PC-9 (cell line): ENCODE data around the gene UBXN6. TPM values are rescaled to one million over a fixed set of nuclear protein-coding genes. Genes with fewer than 3 reads are reported as not detected.

Source experiments
- BruUV-seq: library from RNA; stranded (reverse); fragments of 400-500 nt; replicated peaks from 2 replicates; lab custom pipeline; 2021; lab: Mats Ljungman, UMichigan
- CTCF ChIA-PET: fragments of 300-600 bp; sonication (Branson Sonifier 250); formaldehyde crosslinking; loops from one replicate; lab custom pipeline; 2022; ENCODE audit warnings: antibody characterized with exemption; lab: Charles Lee
- POLR2A ChIA-PET: fragments of 300-600 bp; sonication (Branson Sonifier 250); formaldehyde crosslinking; loops from one replicate; lab custom pipeline; 2022; ENCODE audit warnings: antibody characterized with exemption; ENCODE audit not compliant: unreplicated experiment; lab: Charles Lee
- DNase-seq, 2 experiments: peaks; one replicate each; pipeline versions ENCODE4 v3.0.0 to v3.0.0-alpha.2; 2015 to 2022; ENCODE audit warnings: mixed read lengths in 1 of 2
- H2AFZ ChIP-seq: fragments of 200-600 bp; sonication (generic); 2 replicates; pipeline ENCODE4 v1.8.1; 2017; ENCODE audit warnings: antibody characterized with exemption
- H3F3A ChIP-seq: fragments of 200-600 bp; sonication (generic); 2 replicates; pipeline ENCODE4 v1.8.1; 2017; ENCODE audit warnings: antibody characterized with exemption, mild to moderate bottlenecking, low read depth; ENCODE audit not compliant: insufficient read depth
- H3K27ac ChIP-seq: fragments of 200-600 bp; sonication (generic); 2 replicates; pipeline ENCODE4 v1.6.1; 2016; ENCODE audit warnings: mixed run types
- H3K27me3 ChIP-seq: fragments of 200-600 bp; sonication (generic); 2 replicates; pipeline ENCODE4 v1.6.1; 2016; ENCODE audit warnings: low read depth, mixed run types; ENCODE audit not compliant: insufficient read depth
- H3K36me3 ChIP-seq: fragments of 200-600 bp; sonication (generic); 2 replicates; pipeline ENCODE4 v1.6.1; 2016; ENCODE audit warnings: low read depth, mixed run types
- H3K4me1 ChIP-seq: fragments of 200-600 bp; sonication (generic); replicated peaks from 2 replicates; pipeline ENCODE4 v1.6.1; 2016; ENCODE audit warnings: mixed run types; ENCODE audit not compliant: insufficient read depth
- H3K4me2 ChIP-seq: fragments of 200-600 bp; sonication (generic); 2 replicates; pipeline ENCODE4 v1.6.1; 2017; ENCODE audit warnings: mixed run types
- H3K4me3 ChIP-seq: fragments of 200-600 bp; sonication (generic); 2 replicates; pipeline ENCODE4 v1.6.1; 2016; ENCODE audit warnings: mixed run types
- H3K79me2 ChIP-seq: fragments of 200-600 bp; sonication (generic); 2 replicates; pipeline ENCODE4 v1.6.1; 2017; ENCODE audit warnings: low read depth, mixed run types
- H3K9me2 ChIP-seq: fragments of 200-600 bp; sonication (generic); 2 replicates; pipeline ENCODE4 v1.8.1; 2017; ENCODE audit warnings: mild to moderate bottlenecking; ENCODE audit not compliant: insufficient read depth
- H3K9me3 ChIP-seq: fragments of 200-600 bp; sonication (generic); 2 replicates; pipeline ENCODE4 v1.8.1; 2016; ENCODE audit warnings: low read depth; ENCODE audit not compliant: insufficient read depth
- H4K20me1 ChIP-seq: fragments of 200-600 bp; sonication (generic); 2 replicates; pipeline ENCODE4 v1.8.1; 2017; ENCODE audit not compliant: insufficient read depth
- EZH2 ChIP-seq: fragments of 200-600 bp; sonication (generic); IDR thresholded peaks from 2 replicates; pipeline ENCODE4 v1.8.0; 2017; ENCODE audit warnings: antibody characterized with exemption, low read depth
- intact Hi-C: fragments of 100-400 bp; cut with micrococcal nuclease; formaldehyde crosslinking; loops from one replicate; pipeline ENCODE4 v1.10.0; 2022; ENCODE audit not compliant: unreplicated experiment
- microRNA-seq: library from miRNA; unstranded; fragments of <30 nt; microRNA quantifications from one replicate; pipeline ENCODE4 v1.2.0, GENCODE V29; 2021; ENCODE audit warnings: borderline number of aligned reads, borderline replicate concordance
- total RNA-seq: library from RNA; stranded (reverse); gene quantifications from 2 replicates; pipeline ENCODE4 v1.2.3, GENCODE V29; 2021
- TF ChIP-seq, protein P1 (sequence below): fragments of 200-600 bp; sonication (generic); conservative IDR thresholded peaks from 2 replicates; pipeline ENCODE4 v1.6.1; 2017; ENCODE audit warnings: mixed run types, antibody characterized with exemption, mild to moderate bottlenecking, moderate library complexity

The UBXN6 gene
- total RNA-seq, 1 experiment from 2014 or later: 79.4 TPM

DNA sequence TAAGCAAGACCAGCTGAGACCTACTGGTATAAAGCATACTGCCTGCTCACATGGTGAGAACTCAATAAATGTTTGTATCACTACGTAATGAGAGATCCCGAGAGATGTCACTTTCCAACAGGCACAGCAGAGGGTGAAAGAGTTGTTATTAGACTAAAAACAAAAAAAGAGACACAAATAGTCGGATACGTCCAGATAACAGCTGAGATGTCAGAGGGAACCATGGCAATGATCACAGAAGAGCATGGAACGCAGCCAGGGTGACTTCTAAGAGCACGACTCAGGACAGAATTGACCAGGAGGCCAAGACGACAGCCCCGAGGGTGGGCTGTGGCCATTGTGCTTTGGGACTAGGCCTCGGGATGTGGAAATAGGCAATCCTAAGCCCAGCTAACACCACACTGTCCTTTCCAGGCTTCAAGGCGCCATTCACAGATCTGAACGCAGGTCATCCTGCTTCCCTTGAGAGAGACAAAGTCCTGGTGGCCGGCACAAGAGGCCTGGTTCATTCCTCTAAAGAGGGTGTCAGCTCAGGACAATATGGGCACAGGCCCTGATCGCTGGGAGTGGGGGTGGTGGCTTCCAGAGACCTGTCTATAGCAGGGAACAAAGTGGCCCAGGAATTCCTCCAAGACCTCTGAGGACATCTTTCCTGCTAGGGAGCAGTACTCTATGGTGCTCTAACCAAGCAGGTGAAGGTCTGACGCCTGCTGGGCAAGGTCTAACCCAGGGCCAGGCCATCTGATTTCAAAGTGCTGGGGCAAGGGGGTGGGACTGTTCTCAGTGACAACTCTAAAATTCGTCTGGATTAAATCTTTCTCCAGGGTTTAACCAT, 60.4 kb downstream of the UBXN6 start:
- no peaks in the 10 kb centered on the region for H3K9me3 ChIP-seq
- no peak overlapping the region for H3K4me2 ChIP-seq
- no peaks in the 10 kb centered on the region for H3K9me2 ChIP-seq
- no peak overlapping the region for H3K27ac ChIP-seq
- peaks cover 48% of the 10 kb centered on the region for H3K79me2 ChIP-seq
- no peak for DNase-seq
- no peaks in the 10 kb centered on the region for H3K36me3 ChIP-seq
- intact Hi-C loops: no loop called here
- ChIA-PET CTCF (no interaction called here), POLR2A (no interaction called here)
- no peak overlapping the region for H3K4me3 ChIP-seq
- no TSS peak for BruUV-seq
- 0 out of 2 replicates have a peak, but pooled peaks cover 6% of the 10 kb centered on the region for H3F3A ChIP-seq
- peaks cover 9% of the 10 kb centered on the region for H3K4me1 ChIP-seq
- H3K27me3 ChIP-seq: no peaks in the 10 kb centered on the region
- TF ChIP-seq, protein P1, sequence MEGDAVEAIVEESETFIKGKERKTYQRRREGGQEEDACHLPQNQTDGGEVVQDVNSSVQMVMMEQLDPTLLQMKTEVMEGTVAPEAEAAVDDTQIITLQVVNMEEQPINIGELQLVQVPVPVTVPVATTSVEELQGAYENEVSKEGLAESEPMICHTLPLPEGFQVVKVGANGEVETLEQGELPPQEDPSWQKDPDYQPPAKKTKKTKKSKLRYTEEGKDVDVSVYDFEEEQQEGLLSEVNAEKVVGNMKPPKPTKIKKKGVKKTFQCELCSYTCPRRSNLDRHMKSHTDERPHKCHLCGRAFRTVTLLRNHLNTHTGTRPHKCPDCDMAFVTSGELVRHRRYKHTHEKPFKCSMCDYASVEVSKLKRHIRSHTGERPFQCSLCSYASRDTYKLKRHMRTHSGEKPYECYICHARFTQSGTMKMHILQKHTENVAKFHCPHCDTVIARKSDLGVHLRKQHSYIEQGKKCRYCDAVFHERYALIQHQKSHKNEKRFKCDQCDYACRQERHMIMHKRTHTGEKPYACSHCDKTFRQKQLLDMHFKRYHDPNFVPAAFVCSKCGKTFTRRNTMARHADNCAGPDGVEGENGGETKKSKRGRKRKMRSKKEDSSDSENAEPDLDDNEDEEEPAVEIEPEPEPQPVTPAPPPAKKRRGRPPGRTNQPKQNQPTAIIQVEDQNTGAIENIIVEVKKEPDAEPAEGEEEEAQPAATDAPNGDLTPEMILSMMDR: no peak
- TF ChIP-seq EZH2: no peak
- no peak overlapping the region for H2AFZ ChIP-seq
- peaks cover 8% of the 10 kb centered on the region for H4K20me1 ChIP-seq

Small RNA genes within 50 kb of the gene (microRNA-seq; reads per million reads assigned to microRNA genes)
- 3.4 reads per million for gene MIR4746

Other genes starting within 250 kb of the UBXN6 start
- not detected in 2 replicates for gene EBI3, start 228.3 kb downstream of the UBXN6 start, total RNA-seq
- 8.7 and 11.0 TPM in 2 replicates for gene YJU2, start 210.7 kb downstream of the UBXN6 start, total RNA-seq
- not detected in 2 replicates for gene SHD, start 178.5 kb downstream of the UBXN6 start, total RNA-seq
- gene TMIGD2, start 155.4 kb downstream of the UBXN6 start, total RNA-seq: not detected in 2 replicates
- gene FSD1, start 153.2 kb downstream of the UBXN6 start, total RNA-seq: not detected in 2 replicates
- gene STAP2, start 119.0 kb downstream of the UBXN6 start, total RNA-seq: 26.9 and 29.8 TPM in 2 replicates
- 12.6 and 19.1 TPM in 2 replicates for gene MPND, start 114.2 kb downstream of the UBXN6 start, total RNA-seq
- 45.8 and 49.2 TPM in 2 replicates for gene SH3GL1, start 57.2 kb downstream of the UBXN6 start, total RNA-seq
- gene CHAF1A, start 55.2 kb downstream of the UBXN6 start, total RNA-seq: 24.3 and 30.0 TPM in 2 replicates
- gene HDGFL2, start 14.5 kb upstream of the UBXN6 start, total RNA-seq: 50.8 and 60.2 TPM in 2 replicates
- gene PLIN4, start 60.7 kb upstream of the UBXN6 start, total RNA-seq: 1.6 and 1.8 TPM in 2 replicates
- gene PLIN5, start 77.4 kb upstream of the UBXN6 start, total RNA-seq: 4.3 and 4.4 TPM in 2 replicates
- 22.0 and 25.6 TPM in 2 replicates for gene LRG1, start 82.2 kb upstream of the UBXN6 start, total RNA-seq
- gene SEMA6B, start 101.9 kb upstream of the UBXN6 start, total RNA-seq: 3.3 and 5.0 TPM in 2 replicates
- gene TNFAIP8L1, start 181.7 kb upstream of the UBXN6 start, total RNA-seq: 17.8 and 18.6 TPM in 2 replicates
- gene MYDGF, start 212.5 kb upstream of the UBXN6 start, total RNA-seq: 60.1 and 76.3 TPM in 2 replicates